NCI-H446 (cell line): ENCODE results near the gene QDPR.
"Not testable (repeated sequence)": the region's sequence is repeated elsewhere in the genome, so short reads cannot be mapped to it uniquely, and the experiment has no call there.

Experiments used
- DNase-seq, 2 experiments: peaks; one replicate each; lab custom pipeline; 2025; lab: John Stamatoyannopoulos, UW

QDPR gene

DNA sequence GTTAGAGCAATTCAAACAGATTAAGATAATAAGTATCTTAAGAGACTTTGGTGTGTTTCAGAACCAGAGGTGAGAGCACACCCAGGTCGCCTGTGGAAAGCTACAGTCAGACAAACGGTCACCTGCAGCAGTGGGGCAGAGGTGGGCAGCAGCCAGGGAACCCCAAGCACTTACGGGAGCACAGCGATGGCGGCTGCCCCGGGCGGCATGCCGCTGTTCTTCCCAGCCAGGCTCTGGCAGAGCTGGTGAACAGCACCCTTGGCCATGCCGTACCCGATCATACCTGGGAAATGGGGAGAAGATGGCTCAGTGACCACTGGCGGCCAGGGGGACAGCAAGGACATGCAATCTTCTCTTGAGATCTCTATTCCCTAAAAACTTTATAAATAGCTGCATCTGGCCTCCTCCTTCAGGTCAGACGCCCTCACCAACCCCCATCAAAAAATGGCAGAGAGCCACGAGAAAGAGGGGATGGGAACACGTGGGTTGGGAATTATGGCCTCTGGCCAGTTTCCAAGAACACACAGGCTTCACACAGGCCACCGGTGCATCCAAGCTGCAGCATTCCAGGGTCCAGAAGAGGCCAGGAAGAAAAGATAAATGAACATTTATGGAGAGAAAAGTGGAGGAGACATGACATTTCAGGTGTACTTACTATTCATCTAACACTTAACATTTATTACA is 19.7 kb downstream of the QDPR start:
- no peak for DNase-seq

DNA sequence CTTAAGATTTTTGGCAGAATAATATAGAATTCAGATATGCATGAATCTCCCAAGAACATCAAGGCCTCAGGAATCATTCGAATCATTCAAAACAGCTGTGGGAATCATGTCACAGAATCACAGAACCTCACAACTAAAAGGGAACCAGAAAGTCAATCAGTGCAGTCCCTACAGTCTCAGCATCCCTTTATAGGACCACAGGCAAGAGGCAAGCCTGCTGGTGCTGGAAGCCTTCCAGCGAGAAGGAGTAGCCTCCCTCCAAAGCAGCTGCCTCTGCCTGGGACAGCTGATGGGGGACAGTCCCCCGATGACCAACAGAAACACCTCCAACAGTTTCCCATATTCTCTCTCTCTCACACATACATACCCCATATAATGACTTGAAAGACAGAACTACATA is 20.7 kb downstream of the QDPR start:
- no peak for DNase-seq

DNA sequence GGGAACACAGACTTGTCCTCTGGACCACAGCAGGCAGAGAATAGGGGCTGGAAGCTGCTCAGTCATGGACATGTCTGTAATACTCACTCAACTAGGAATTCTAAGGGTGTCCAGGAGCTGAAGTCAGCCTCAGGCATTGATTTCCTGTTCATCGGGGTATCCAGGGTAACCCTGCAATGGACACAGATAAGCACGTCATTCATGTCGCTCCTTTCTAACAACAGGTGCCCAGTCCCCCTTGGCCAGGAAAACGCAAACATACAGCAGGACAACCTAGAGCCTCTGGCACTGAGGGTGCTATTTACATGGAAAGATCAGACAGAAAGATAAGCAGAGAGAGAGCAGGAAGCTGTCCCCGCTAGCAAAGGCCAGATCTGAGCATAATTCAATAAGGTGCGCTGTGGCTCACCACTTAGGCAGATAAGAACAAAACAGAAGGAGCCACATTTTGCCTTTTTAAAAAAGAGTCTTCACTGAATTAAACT is 21.3 kb downstream of the QDPR start:
- no peak for DNase-seq

DNA sequence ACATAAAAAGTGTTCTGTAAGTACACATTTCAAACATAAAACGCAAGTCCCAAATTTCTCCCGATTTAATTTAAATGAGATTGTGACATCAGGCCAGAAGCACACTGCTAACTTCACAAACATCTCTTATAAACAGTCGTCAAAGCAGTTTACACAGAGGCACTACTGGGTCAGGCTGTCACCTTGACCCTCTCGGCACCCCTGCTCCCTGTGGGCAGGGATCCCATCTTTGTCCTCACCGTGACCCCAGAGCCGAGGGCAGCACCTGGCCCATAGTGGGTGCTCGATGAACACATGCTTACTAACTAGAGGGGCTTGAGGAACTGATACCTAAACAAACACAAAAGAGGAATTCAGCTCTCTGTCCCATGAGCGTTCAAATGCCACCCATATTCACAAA is 22.2 kb downstream of the QDPR start:
- DNase-seq: no peak

DNA sequence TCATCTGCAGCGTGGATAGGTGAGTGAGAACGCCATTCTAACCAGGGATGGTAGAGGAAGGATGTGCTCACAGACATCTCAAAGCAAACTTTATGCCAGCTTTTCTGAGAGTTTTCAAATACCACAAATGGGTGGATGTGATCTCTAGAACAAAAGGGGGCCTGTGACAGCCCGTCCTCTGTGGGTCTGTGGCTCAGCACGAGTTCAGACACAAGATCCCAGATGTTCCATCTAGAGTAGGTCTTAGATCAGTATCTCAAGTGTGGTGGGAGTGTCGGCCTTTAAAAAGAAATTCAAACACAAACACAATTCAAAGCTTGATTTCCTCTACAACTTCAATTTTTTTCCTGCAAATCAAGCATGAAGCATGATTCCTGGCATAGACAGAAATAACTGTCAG is 22.8 kb downstream of the QDPR start:
- DNase-seq: no peak

DNA sequence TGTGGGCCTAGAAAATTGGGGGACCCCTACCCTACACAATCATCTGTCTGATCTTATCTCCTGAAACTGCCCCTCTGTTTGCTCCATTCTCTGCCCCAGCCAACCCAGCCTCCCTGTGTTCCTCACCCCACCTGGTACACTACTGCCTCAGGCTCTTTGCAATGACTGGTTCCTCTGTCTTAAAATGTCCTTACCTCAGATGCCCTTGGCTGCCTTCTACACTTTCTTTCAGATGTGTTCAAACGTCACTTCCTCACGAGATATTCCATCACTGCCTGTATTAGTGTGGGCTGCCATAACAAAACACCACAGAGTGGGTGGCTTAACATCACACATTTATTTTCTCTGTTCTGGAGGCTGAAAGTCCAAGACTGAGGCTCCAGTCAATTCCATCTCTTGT is 29.2 kb downstream of the QDPR start:
- DNase-seq: no peak

DNA sequence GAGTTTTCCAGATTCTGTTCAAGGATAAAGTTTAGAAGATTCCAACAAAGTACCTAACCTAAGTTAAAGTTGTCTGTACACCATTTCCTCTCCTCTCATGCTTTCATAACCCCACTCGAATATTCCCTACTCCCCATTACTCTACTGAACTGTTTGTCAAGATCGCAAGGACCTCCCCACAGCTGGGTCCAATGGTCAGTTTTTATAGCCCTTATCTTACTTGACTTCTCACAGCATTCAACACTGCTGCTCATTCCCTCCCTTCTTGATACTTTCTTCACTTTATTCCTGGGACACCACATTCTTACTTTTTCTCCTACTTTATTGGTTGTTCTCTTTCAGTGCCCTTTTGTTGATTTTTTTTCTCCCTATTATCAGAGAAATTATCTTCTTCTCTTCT is 30.9 kb downstream of the QDPR start:
- no peak for DNase-seq

DNA sequence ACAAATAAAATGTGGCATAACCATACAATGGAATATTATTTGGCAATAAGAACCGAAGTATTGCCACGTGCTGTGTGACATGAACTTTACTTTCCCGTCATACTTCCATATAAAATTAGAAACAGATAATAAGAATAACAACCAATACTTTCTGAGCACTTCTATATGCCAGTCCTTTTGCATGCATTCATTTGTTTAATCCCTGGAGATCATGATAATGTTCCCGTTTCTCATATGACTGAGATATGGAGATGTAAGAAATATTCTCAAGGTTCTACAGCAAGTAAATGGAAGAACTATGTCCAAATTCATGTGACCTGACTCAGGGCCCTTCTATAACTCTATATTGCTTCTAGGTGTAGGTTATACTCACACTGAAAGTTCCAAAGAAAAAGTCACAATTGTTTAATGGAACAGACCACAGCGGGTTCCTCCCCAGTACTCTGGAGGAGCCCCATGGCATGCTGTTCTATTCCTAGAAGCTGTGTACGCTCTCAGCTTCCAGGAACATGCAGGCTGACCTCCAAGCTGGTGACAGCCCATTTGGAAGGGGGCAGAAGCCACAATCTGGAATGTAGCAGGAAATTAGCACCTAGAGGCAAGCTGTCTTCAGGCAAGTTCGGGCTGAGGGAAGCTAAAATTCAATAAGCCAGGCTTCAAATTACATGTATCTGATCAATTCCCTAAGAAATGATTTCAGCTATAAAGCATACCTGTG is 31.5 kb downstream of the QDPR start:
- no peak for DNase-seq

DNA sequence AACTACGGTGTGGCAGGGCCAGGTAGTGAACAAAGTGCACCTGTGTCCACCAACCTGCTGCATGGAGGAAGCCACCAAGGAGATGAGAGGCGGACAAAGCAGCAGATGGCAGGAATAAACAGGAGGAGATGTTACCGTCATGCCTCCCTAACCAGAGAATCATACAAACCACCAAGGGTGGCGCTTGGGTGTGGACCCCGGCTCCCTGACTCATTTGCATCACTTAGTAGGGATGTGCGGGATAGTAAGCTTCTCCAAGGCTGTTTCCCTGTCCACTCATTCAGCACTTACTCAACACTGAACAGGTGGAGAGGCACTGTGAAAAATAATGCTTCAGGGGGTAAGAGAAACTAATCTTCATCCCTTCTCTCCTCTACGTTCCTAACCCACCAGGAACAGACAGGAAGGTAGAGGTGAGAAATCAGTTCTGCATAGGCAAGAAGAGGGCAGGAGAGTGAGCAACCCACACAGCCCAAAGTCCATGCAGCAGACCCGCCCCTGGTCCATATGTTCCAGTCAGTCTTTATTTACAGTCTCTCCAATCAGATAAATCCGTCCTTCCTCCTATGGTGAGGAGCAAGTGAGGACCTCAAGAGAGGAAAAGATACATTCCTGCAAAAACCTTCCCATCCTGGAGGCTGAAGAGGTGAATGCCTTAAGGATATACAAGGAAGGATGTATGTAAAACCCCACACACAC is 34.0 kb downstream of the QDPR start:
- DNase-seq: no peak

DNA sequence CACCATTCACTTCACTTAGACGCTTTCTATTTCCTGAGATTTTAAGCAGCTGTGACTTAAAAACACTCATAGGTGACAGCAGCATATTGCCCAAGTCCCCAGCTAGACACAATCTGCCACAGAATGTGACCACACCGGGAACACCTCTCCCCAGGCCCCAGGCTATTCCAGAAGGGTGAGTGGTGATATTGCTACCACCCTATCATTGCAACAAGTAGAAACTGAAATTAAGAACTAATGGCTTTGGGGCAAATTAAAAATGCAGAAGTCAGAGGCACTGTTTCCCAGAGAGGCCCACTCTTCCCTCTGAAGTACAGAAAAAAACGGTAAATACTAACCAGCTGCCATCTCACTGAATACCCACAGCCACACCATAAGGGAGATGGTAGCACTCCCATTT is 35.0 kb downstream of the QDPR start:
- DNase-seq: no peak

DNA sequence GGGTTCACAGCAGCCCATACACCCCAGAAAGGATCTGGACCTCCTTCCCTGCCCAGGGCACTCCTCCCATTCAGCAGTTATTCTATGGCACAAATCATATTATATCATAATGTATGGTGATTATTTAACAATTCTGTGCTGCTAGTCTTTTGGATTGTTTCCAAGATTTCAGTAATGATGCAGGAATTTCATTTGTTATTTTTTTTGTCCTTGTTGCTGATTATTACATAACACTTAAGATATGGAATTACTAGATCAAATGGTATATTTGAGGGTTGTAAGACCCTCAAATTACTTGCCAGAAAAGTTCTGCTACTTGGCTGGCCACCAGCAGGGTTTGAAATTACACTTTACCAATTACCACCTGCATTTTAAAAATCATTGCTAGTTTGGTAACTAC is 36.4 kb downstream of the QDPR start:
- DNase-seq: no peak

DNA sequence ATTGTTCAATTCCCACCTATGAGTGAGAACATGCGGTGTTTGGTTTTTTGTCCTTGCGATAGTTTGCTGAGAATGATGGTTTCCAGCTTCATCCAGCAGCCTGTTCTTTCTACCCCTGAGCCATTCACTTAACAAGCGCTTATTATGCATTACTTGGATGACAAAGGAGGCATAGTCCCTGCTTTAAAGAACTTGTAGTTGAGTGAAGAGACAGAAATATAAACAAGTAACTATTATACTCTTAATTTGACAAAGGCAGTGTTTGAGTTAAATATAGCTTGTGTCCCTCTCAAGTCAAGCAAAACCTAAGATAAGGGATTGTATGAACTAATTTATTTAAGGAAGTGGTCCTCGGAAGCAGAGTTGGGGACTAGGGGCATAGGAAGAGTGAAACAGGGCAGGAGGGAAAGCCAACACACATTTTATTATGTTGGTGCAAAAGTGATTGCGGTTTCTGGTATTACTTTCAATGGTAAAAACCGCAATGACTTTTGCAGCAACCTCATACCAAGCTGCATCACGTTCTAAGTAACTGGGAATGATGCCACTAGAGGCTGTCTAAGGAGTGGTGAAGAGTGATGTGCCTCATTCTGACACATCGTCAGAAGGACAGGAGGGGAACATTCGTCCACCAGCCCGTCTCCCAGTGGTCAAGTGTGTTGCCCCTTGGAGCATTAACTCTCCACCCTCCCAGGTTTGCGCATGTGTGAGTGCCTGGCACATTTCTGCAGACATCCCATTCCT is 41.8 kb downstream of the QDPR start:
- DNase-seq: no peak

DNA sequence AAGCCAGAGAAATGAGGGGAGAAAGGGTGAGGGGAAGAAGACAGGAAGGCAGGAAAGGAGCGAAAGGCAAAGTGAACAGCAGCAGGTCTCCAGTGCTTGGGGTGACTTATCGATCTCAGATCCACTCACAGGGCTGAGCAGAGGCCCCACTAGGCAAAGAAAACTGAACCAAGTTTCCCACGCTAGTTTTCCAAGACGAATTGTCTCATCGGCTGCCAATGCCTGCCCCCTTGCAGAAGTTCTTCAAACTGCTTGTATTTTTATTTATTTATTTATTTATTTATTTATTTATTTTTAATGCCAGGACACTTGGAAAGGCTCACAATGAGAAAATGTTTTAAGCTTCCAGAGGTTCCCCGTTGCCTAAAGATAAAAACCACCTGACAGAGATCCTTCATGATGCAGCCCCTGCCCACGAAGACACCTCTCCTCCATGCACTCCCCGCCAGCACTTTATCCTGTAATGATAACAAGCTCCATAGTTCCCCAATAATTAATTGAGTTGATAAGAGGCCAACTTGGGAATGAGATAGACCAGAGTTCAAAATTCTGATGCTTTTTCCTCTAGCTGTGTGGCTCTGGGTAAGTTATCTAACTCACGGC is 43.2 kb downstream of the QDPR start:
- peak in 1 of 2 experiments; percentile 23 for DNase-seq

DNA sequence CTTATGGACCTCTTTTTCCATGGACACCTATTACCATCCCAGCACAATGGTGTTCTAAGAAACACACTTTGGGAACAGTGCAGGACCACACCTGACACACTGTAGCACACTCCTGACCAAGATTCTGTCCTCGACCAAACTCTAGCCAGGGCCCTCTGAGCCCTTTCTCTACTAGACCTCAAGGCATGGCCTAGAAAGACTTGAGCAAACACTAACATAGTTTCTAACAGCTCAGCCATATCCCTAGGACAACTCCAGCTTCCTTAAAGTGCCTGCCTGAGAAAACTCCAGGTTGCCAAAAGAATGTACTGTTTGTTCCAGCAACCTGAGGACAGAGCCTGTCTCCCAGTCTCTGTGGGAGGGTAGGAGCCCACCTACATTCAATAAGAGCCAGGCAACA is 48.3 kb downstream of the QDPR start:
- no peak for DNase-seq

DNA sequence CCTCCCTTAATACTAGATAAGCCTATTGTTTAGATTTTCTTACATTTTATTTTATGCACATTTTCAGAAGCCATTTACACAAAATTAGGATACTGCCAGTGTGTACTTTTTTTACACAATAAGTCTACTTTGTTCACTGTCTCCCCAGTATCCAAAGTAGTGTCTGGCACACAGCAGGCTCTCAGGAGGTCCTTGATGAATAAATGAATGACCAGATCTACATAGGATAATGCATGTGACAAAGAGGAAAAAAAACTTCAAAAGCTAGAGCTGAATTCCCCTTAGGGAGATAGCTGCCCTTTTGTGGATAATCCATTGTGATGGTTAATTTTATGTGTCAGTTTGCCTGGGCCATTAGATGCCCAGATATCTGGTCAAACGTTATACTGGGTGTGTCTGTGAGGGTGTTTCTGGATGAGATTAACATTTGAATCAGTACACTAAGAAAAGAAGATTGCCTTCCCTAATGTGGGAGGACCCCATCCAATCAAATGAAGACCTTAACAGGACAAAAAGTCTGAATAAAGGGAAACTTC is 61.6 kb downstream of the QDPR start:
- DNase-seq: no peak

DNA sequence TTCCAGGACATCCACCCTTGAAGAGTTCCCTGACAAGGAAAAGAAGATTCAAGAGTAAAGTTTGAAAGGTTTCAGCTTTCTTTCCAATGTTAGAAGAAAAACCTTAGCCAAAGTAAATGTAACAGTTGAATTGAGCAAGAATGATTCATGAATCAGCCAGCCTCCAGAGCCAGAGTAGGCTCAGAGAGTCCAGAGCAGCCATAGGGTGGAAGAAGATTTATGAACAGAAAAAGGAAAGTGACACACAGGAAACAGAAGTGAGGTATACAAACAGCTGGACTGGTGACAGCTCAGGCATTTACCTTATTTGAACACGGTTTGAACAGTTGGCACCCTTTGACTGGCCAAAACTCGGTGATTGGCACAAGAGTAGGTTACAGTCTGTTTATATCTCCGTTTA is 63.2 kb downstream of the QDPR start:
- no peak for DNase-seq

DNA sequence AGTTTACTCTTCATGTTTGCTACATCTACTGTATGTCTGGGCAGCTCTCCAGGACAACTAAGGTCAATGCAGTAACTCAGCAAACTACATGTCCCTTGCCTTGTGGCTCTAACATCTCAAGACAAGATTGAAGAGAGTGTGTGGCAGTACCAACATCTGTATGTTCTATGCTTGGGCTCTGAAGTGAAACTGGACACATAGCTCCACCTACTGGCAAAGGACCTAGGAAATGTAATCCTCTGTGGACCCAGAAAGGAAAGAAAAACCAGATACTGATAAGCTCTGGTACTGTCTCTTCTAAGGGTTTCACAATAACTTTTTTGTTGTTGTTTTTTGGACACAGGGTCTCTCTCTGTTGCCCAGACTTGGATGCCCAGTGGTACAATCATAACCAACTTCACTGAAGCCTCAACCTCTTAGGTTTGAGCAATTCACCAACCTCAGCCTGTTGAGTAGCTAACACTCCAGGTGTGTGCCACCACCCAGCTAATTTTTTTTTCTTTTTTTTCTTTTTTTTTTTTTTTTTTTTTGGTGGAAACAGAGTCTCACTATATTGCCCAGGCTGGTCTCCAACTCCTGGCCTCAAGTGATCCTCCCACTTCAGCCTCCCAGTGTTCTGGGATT is 64.1 kb downstream of the QDPR start:
- DNase-seq: peak in 1 of 2 experiments; percentile 30

DNA sequence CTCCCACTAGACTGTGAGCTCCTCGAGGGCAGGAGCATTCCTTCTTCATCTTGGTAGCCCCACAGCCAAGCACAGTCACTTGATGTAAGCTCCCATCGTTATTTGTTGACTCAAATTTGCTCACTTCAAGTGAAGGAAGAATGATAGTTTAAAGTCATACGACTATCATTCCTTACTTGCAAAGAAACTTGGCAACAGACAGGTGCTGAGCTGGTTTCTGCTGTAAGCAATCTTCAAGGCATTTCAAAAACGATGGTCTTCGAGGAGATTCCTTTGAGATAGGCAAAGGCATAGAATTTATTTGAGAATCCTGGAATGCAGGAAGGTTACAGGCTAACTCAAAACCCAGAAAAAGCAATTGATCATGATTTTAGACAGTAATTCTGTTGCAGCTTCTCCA is 64.8 kb downstream of the QDPR start:
- DNase-seq: no peak

DNA sequence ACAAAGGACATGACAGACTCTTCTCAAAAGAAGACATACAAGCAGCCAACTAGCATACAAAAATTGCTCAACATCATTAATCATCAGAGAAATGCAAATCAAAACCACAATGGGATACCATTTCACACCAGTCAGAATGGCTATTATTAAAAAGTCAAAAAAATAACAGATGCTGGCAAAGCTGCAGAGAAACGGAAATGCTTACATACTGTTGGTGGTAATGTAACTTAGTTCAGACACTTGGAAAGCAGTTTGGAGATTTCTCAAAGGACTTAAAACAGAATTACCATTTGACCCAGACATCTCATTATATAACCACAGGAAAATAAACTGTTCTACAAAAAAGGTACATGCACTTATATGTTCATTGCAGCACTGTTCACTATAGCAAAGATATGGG is 69.4 kb downstream of the QDPR start:
- not testable (repeated sequence) for DNase-seq

DNA sequence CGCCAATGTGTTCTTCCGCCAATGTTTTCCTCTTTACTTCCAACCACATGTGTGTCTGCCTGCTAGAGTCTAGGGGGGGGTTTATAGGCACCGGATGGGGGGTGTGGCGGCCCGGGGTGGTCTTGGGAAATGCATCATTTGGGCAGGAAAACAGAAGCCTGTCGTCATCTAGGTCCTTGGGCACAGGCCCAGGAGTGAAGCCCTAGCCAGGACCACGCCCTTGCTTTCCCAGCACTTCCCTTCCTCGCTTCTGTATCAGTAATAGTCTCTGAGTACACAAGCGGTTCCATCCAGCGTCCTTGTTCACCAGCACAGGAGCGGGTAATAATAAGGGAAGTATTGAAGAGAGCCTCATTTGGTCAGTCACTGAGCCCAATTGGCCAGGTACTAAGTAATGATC is 74.5 kb downstream of the QDPR start:
- no peak for DNase-seq

DNA sequence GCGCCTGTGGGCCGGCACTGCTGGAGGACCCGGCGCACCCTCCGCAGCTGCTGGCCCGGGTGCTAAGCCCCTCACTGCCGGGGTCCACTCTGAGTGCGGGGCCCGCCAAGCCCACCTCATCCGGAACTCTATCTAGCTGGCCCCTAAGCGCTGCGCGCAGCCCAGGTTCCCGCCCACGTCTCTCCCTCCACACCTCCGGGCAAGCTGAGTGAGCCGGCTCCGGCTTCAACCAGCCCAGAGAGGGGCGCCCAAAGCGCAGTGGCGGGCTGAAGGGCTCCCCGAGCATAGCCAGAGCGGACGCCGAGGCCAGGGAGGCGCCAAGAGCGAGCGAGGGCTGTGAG is 75.2 kb downstream of the QDPR start:
- no peak for DNase-seq
